K562 (cell line): ENCODE measurements around the gene SOX6. TPM values are rescaled to one million over a fixed set of nuclear protein-coding genes. Genes with fewer than 3 reads are reported as not detected.

Source experiments
- ELF2 ChIP-seq: fragments of 250-450 bp; sonication (Bioruptor Pico); IDR thresholded peaks from 2 replicates; pipeline ENCODE4 v1.5.0; 2021; ENCODE audit warnings: mild to moderate bottlenecking
- KLF16 ChIP-seq: IDR thresholded peaks from 2 replicates; pipeline ENCODE4 v1.6.1; 2016; ENCODE audit warnings: antibody characterized with exemption
- POLR2G ChIP-seq: fragments of 200-400 bp; formaldehyde crosslinking; IDR thresholded peaks from 2 replicates; pipeline ENCODE4 v1.6.1; 2017; ENCODE audit warnings: low read depth, mild to moderate bottlenecking, antibody characterized with exemption, low read length, moderate library complexity
- RBFOX2 ChIP-seq: fragments of 200-400 bp; formaldehyde crosslinking; IDR thresholded peaks from 2 replicates; pipeline ENCODE4 v1.6.1; 2017; ENCODE audit warnings: low read depth, mild to moderate bottlenecking, low read length, moderate library complexity
- RCOR1 ChIP-seq, 2 experiments: IDR thresholded peaks; 2 replicates each; pipeline ENCODE4 v1.6.1; 2012; ENCODE audit warnings: low read depth in 2 of 2, low read length in 2 of 2, borderline replicate concordance in 1 of 2, improper control_type of control experiment in 1 of 2
- YY1 ChIP-seq, 3 experiments: IDR thresholded peaks; 2 replicates each; pipeline ENCODE4 v1.6.1; 2011; ENCODE audit warnings: low read length in 2 of 3, mild to moderate bottlenecking in 2 of 3, moderate library complexity in 2 of 3, borderline replicate concordance in 1 of 3, control low read depth in 1 of 3, low read depth in 1 of 3; ENCODE audit not compliant: insufficient read depth in 3 of 3, insufficient replicate concordance in 2 of 3, control insufficient read depth in 1 of 3, insufficient read length in 1 of 3; ENCODE audit errors: extremely low read depth in 1 of 3
- ZKSCAN1 ChIP-seq: fragments of 150-350 bp; IDR thresholded peaks from 2 replicates; pipeline ENCODE4 v1.6.1; 2016; ENCODE audit warnings: low read depth, low read length
- polyA plus RNA-seq, 8 experiments: library from polyadenylated mRNA; depleted of rRNA in 4 of 8; stranded (reverse) in 5 of 8; unstranded in 3 of 8; fragments of >200 nt; fragmentation: Nextera tagmentation in 2 of 8; fragmentation: Illumina TruSeq in 1 of 8; extraction: Ambion mirVana in 2 of 8; extraction: Trizol in 1 of 8; gene quantifications; 2 replicates each; pipeline versions ENCODE4 v1.2.1 to v1.2.3, GENCODE V29; 2011 to 2014; ENCODE audit warnings: inconsistent platforms in 1 of 8, missing spikeins in 1 of 8
- total RNA-seq, 7 experiments: library from RNA; depleted of rRNA in 6 of 7; stranded (reverse); fragments of >200 nt in 6 of 7; fragmentation: Illumina TruSeq in 2 of 7; extraction: Trizol in 2 of 7; gene quantifications; 2 replicates each; pipeline versions ENCODE4 v1.2.1 to v1.2.3, GENCODE V29; 2011 to 2021; ENCODE audit warnings: low replicate concordance in 1 of 7
- TF ChIP-seq, protein P1 (sequence below): sonication (generic); IDR thresholded peaks from 2 replicates; pipeline ENCODE4 v1.6.1; 2016
- TF ChIP-seq, protein P2 (sequence below), 2 experiments: fragments of 250-450 bp in 1 of 2; fragments of 450-650 bp in 1 of 2; sonication (Bioruptor Pico) in 1 of 2; IDR thresholded peaks; 2 replicates each; pipeline versions ENCODE4 v1.6.1 to v1.8.0; 2016 to 2021; ENCODE audit warnings: mild to moderate bottlenecking in 2 of 2, moderate library complexity in 2 of 2, missing compliant biosample characterization in 1 of 2, missing genetic modification characterization in 1 of 2
- TF ChIP-seq, protein P3 (sequence below): IDR thresholded peaks from 3 replicates; pipeline ENCODE4 v1.6.1; 2011; ENCODE audit warnings: borderline replicate concordance, mild to moderate bottlenecking, moderate library complexity; ENCODE audit not compliant: insufficient read length; ENCODE audit errors: extremely low read depth
- TF ChIP-seq, protein P4 (sequence below): fragments of 250-450 bp; sonication (Bioruptor Pico); IDR thresholded peaks from 2 replicates; pipeline ENCODE4 v1.5.0; 2021; ENCODE audit warnings: mild to moderate bottlenecking, borderline replicate concordance
- TF ChIP-seq, protein P5 (sequence below): fragments of 450-650 bp; IDR thresholded peaks from 2 replicates; pipeline ENCODE4 v1.6.1; 2017; ENCODE audit warnings: antibody characterized with exemption, mild to moderate bottlenecking

The SOX6 gene
- total and polyA plus RNA-seq, 9 of the 15 experiments (the other 6 are each of a cell fraction or from before 2014, with no cell fraction given): 0.89 to 8.7 (median 5.7) TPM

DNA sequence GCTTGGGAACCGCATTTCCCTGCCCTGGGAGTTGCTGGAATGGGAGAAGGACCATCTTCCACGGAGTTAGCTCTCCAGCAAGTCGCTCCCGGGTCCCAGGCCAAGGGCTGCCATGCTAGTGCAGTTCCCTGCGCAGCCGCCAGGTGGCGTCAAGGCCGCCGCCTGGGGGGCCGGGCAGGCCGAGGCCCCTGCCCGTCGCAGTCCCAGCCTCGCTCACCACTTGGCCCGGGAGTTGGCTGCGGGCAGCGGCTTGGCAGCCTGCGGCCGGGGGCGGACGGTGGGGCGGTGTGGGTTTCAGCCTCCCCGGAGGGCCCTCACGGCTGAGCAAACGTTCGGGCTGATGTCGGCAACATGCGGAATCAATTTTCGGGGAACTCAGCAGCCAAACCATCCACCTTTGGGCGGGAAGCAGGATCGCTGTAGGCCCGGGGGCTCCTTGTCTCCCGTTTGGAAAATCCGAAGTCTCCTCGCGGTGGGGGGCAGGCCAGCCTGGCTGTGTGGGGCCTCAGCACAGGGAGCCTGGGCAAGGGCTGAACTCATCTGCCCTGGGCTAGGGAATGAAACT is 415.1 kb downstream of the SOX6 start (continued):
- peak; percentile 37; the same call in 1 of the 2 replicates for TF ChIP-seq RBFOX2
- TF ChIP-seq, protein P1, sequence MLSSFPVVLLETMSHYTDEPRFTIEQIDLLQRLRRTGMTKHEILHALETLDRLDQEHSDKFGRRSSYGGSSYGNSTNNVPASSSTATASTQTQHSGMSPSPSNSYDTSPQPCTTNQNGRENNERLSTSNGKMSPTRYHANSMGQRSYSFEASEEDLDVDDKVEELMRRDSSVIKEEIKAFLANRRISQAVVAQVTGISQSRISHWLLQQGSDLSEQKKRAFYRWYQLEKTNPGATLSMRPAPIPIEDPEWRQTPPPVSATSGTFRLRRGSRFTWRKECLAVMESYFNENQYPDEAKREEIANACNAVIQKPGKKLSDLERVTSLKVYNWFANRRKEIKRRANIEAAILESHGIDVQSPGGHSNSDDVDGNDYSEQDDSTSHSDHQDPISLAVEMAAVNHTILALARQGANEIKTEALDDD: no peak
- 0 out of 2 replicates have a peak, but pooled peaks have one; percentile 30 for TF ChIP-seq POLR2G
- TF ChIP-seq, protein P2, sequence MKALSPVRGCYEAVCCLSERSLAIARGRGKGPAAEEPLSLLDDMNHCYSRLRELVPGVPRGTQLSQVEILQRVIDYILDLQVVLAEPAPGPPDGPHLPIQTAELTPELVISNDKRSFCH (CRISPR knock-in tag; IDR thresholded peaks at IDR 0.05): no peak
- TF ChIP-seq, protein P2 (tag; IDR thresholded peaks at IDR 0.05): no peak
- TF ChIP-seq RCOR1 (IDR thresholded peaks at IDR 0.05; ENCODE audit: borderline replicate concordance in 1 of 2, low read depth in 2 of 2, low read length in 2 of 2): 0 out of 4 replicates have a peak, but pooled peaks of 1 of the 2 experiments have one; percentile 48
- TF ChIP-seq, protein P3, sequence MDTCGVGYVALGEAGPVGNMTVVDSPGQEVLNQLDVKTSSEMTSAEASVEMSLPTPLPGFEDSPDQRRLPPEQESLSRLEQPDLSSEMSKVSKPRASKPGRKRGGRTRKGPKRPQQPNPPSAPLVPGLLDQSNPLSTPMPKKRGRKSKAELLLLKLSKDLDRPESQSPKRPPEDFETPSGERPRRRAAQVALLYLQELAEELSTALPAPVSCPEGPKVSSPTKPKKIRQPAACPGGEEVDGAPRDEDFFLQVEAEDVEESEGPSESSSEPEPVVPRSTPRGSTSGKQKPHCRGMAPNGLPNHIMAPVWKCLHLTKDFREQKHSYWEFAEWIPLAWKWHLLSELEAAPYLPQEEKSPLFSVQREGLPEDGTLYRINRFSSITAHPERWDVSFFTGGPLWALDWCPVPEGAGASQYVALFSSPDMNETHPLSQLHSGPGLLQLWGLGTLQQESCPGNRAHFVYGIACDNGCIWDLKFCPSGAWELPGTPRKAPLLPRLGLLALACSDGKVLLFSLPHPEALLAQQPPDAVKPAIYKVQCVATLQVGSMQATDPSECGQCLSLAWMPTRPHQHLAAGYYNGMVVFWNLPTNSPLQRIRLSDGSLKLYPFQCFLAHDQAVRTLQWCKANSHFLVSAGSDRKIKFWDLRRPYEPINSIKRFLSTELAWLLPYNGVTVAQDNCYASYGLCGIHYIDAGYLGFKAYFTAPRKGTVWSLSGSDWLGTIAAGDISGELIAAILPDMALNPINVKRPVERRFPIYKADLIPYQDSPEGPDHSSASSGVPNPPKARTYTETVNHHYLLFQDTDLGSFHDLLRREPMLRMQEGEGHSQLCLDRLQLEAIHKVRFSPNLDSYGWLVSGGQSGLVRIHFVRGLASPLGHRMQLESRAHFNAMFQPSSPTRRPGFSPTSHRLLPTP: no peak
- TF ChIP-seq, protein P4, sequence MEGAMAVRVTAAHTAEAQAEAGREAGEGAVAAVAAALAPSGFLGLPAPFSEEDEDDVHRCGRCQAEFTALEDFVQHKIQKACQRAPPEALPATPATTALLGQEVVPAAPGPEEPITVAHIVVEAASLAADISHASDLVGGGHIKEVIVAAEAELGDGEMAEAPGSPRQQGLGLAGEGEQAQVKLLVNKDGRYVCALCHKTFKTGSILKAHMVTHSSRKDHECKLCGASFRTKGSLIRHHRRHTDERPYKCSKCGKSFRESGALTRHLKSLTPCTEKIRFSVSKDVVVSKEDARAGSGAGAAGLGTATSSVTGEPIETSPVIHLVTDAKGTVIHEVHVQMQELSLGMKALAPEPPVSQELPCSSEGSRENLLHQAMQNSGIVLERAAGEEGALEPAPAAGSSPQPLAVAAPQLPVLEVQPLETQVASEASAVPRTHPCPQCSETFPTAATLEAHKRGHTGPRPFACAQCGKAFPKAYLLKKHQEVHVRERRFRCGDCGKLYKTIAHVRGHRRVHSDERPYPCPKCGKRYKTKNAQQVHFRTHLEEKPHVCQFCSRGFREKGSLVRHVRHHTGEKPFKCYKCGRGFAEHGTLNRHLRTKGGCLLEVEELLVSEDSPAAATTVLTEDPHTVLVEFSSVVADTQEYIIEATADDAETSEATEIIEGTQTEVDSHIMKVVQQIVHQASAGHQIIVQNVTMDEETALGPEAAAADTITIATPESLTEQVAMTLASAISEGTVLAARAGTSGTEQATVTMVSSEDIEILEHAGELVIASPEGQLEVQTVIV: no peak
- TF ChIP-seq, protein P5, sequence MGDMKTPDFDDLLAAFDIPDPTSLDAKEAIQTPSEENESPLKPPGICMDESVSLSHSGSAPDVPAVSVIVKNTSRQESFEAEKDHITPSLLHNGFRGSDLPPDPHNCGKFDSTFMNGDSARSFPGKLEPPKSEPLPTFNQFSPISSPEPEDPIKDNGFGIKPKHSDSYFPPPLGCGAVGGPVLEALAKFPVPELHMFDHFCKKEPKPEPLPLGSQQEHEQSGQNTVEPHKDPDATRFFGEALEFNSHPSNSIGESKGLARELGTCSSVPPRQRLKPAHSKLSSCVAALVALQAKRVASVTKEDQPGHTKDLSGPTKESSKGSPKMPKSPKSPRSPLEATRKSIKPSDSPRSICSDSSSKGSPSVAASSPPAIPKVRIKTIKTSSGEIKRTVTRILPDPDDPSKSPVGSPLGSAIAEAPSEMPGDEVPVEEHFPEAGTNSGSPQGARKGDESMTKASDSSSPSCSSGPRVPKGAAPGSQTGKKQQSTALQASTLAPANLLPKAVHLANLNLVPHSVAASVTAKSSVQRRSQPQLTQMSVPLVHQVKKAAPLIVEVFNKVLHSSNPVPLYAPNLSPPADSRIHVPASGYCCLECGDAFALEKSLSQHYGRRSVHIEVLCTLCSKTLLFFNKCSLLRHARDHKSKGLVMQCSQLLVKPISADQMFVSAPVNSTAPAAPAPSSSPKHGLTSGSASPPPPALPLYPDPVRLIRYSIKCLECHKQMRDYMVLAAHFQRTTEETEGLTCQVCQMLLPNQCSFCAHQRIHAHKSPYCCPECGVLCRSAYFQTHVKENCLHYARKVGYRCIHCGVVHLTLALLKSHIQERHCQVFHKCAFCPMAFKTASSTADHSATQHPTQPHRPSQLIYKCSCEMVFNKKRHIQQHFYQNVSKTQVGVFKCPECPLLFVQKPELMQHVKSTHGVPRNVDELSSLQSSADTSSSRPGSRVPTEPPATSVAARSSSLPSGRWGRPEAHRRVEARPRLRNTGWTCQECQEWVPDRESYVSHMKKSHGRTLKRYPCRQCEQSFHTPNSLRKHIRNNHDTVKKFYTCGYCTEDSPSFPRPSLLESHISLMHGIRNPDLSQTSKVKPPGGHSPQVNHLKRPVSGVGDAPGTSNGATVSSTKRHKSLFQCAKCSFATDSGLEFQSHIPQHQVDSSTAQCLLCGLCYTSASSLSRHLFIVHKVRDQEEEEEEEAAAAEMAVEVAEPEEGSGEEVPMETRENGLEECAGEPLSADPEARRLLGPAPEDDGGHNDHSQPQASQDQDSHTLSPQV: peak; percentile 20; the same call in 1 of the 2 replicates
- TF ChIP-seq KLF16: 0 out of 2 replicates have a peak, but pooled peaks have one; percentile 15
- peak in 2 of 3 experiments; percentile 53 to 73 for TF ChIP-seq YY1 (IDR thresholded peaks at IDR 0.05; ENCODE audit: borderline replicate concordance in 1 of 3, control insufficient read depth in 1 of 3, extremely low read depth in 1 of 3, insufficient read depth in 3 of 3, insufficient read length in 1 of 3, insufficient replicate concordance in 2 of 3, low read depth in 1 of 3, low read length in 2 of 3)
- no peak for TF ChIP-seq ZKSCAN1
- TF ChIP-seq ELF2 (CRISPR knock-in tag): 0 out of 2 replicates have a peak, but pooled peaks have one; percentile 37
